Right ventricle myocardium superior (tissue), 1 donor: Measurements from ENCODE around the gene OPCML. TPM values are rescaled to one million over a fixed set of nuclear protein-coding genes. Genes with fewer than 3 reads are reported as not detected.

Source experiments
- ATAC-seq: fragments of 200-7000 bp; cut with Tn5 transposase; one replicate; pipeline ENCODE4 v1.9.1; 2020; ENCODE audit warnings: mild to moderate bottlenecking; ENCODE audit not compliant: poor library complexity
- DNase-seq: peaks from one replicate; pipeline ENCODE4 v3.0.0-alpha.2; 2020
- intact Hi-C: fragments of 100-400 bp; cut with DNase I; formaldehyde crosslinking; loops from one replicate; pipeline ENCODE4 v1.11.2; 2022
- total RNA-seq: library from RNA; stranded (reverse); fragmentation: NEBNext Ultra II Directional; extraction: Animal tissue kit (Norgen Biotek cat#: 25700); gene quantifications from one replicate; pipeline ENCODE4 v1.2.1, GENCODE V29; 2021
- donor health status: DM: no; HTN: yes; CAD: no; lungs with severe emphysema.

OPCML gene
- total RNA-seq, 1 donor from 2014 or later = 0.59 TPM

GRCh38 chr11:132921597-132921996 lies 610.7 kb downstream of the OPCML start:
- no peak for ATAC-seq
- intact Hi-C loops = no loop called here
- no peak for DNase-seq

- no peak for ATAC-seq
- DNase-seq = no peak
- intact Hi-C loops = no loop called here
These were observed 611.7 kb downstream of the OPCML start for GRCh38 chr11:132920451-132921096.

- DNase-seq (no peak), ATAC-seq (no peak)
- intact Hi-C loops = no loop called here
These were observed 617.7 kb downstream of the OPCML start for GRCh38 chr11:132914600-132914999.

GRCh38 chr11:132913886-132914285 lies 618.4 kb downstream of the OPCML start:
- ATAC-seq = no peak
- DNase-seq = no peak
- intact Hi-C loops = no loop called here

- intact Hi-C loops = no loop called here
- no peak for ATAC-seq
These were observed 619.0 kb downstream of the OPCML start for GRCh38 chr11:132913295-132913694.

GRCh38 chr11:132911186-132911585 lies 621.1 kb downstream of the OPCML start:
- ATAC-seq (no peak), DNase-seq (no peak)
- intact Hi-C loops = no loop called here

More at GRCh38 chr11:132913295-132913694, 619.0 kb downstream of the OPCML start:
- DNase-seq = no peak

GRCh38 chr11:132910011-132910760 lies 622.1 kb downstream of the OPCML start:
- intact Hi-C loops = no loop called here
- DNase-seq (no peak), ATAC-seq (no peak)

- DNase-seq (no peak), ATAC-seq (no peak)
- intact Hi-C loops = no loop called here
These were observed 623.2 kb downstream of the OPCML start for GRCh38 chr11:132909021-132909606.

GRCh38 chr11:132908414-132908810 lies 623.9 kb downstream of the OPCML start:
- ATAC-seq (no peak), DNase-seq (no peak)
- intact Hi-C loops = no loop called here

GRCh38 chr11:132907651-132908413 lies 624.5 kb downstream of the OPCML start:
- ATAC-seq (no peak), DNase-seq (no peak)
- intact Hi-C loops = no loop called here

- ATAC-seq (no peak), DNase-seq (no peak)
- intact Hi-C loops = no loop called here
These were observed 627.7 kb downstream of the OPCML start for GRCh38 chr11:132904607-132905006.

- intact Hi-C loops = no loop called here
- no peak for DNase-seq
- ATAC-seq = no peak
These were observed 628.2 kb downstream of the OPCML start for GRCh38 chr11:132904091-132904490.

- intact Hi-C loops = no loop called here
- ATAC-seq = no peak
These were observed 630.4 kb downstream of the OPCML start for GRCh38 chr11:132901638-132902471.

GRCh38 chr11:132898676-132899075 lies 633.6 kb downstream of the OPCML start:
- no peak for ATAC-seq
- intact Hi-C loops = no loop called here
- DNase-seq = no peak

More at GRCh38 chr11:132901638-132902471, 630.4 kb downstream of the OPCML start:
- DNase-seq = no peak

- ATAC-seq = no peak
These were observed 634.3 kb downstream of the OPCML start for GRCh38 chr11:132898021-132898420.

GRCh38 chr11:132895340-132895739 lies 637.0 kb downstream of the OPCML start:
- DNase-seq (no peak), ATAC-seq (no peak)
- intact Hi-C loops = no loop called here

More at GRCh38 chr11:132898021-132898420, 634.3 kb downstream of the OPCML start:
- intact Hi-C loops = no loop called here
- DNase-seq = no peak

- DNase-seq (no peak), ATAC-seq (no peak)
- intact Hi-C loops = no loop called here
These were observed 637.7 kb downstream of the OPCML start for GRCh38 chr11:132894606-132895005.

- intact Hi-C loops = no loop called here
- DNase-seq (no peak), ATAC-seq (no peak)
These were observed 639.4 kb downstream of the OPCML start for GRCh38 chr11:132892876-132893275.
